ENCODE results near the gene STAG1.

DNA sequence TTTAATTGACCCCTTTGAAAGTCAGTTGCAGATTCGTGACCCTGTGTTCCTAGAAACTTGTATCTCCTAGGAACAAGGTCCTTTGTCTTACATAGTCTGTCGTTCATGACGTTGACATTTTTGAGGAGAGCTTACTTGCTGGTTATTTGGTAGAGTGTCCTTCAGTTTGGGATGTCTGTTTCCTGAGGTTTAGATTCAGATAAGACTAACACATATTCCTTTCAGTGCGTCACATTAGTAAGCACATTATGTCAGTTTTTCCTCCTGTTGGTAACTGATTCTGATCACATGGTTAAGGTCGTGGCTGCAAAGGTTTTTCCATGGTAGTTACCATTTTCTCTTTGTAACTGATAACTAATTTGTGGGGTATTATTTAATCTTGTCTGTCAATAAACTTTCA lies 421.3 kb downstream of the STAG1 start:
- TF ChIP-seq ZFP36 (IDR thresholded peaks at IDR 0.05; ENCODE audit: borderline replicate concordance, partially characterized antibody), result no peak
- no peak for TF ChIP-seq RAD21 (conservative IDR thresholded peaks at IDR 0.05 in 1 of 2, IDR thresholded peaks at IDR 0.05 in 1 of 2)
- TF ChIP-seq, protein P1, sequence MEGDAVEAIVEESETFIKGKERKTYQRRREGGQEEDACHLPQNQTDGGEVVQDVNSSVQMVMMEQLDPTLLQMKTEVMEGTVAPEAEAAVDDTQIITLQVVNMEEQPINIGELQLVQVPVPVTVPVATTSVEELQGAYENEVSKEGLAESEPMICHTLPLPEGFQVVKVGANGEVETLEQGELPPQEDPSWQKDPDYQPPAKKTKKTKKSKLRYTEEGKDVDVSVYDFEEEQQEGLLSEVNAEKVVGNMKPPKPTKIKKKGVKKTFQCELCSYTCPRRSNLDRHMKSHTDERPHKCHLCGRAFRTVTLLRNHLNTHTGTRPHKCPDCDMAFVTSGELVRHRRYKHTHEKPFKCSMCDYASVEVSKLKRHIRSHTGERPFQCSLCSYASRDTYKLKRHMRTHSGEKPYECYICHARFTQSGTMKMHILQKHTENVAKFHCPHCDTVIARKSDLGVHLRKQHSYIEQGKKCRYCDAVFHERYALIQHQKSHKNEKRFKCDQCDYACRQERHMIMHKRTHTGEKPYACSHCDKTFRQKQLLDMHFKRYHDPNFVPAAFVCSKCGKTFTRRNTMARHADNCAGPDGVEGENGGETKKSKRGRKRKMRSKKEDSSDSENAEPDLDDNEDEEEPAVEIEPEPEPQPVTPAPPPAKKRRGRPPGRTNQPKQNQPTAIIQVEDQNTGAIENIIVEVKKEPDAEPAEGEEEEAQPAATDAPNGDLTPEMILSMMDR (IDR thresholded peaks at IDR 0.05), result no peak
- no peak for TF ChIP-seq POLR2A (IDR thresholded peaks at IDR 0.05; ENCODE audit: low read length)
- TF ChIP-seq MAFK (IDR thresholded peaks at IDR 0.05; ENCODE audit: partially characterized antibody), result no peak
- TF ChIP-seq, protein P2, sequence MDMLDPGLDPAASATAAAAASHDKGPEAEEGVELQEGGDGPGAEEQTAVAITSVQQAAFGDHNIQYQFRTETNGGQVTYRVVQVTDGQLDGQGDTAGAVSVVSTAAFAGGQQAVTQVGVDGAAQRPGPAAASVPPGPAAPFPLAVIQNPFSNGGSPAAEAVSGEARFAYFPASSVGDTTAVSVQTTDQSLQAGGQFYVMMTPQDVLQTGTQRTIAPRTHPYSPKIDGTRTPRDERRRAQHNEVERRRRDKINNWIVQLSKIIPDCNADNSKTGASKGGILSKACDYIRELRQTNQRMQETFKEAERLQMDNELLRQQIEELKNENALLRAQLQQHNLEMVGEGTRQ (IDR thresholded peaks at IDR 0.05), result no peak
- TF ChIP-seq, protein P3, sequence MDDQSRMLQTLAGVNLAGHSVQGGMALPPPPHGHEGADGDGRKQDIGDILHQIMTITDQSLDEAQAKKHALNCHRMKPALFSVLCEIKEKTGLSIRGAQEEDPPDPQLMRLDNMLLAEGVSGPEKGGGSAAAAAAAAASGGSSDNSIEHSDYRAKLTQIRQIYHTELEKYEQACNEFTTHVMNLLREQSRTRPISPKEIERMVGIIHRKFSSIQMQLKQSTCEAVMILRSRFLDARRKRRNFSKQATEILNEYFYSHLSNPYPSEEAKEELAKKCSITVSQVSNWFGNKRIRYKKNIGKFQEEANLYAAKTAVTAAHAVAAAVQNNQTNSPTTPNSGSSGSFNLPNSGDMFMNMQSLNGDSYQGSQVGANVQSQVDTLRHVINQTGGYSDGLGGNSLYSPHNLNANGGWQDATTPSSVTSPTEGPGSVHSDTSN (IDR thresholded peaks at IDR 0.05), result no peak
- TF ChIP-seq, protein P4, sequence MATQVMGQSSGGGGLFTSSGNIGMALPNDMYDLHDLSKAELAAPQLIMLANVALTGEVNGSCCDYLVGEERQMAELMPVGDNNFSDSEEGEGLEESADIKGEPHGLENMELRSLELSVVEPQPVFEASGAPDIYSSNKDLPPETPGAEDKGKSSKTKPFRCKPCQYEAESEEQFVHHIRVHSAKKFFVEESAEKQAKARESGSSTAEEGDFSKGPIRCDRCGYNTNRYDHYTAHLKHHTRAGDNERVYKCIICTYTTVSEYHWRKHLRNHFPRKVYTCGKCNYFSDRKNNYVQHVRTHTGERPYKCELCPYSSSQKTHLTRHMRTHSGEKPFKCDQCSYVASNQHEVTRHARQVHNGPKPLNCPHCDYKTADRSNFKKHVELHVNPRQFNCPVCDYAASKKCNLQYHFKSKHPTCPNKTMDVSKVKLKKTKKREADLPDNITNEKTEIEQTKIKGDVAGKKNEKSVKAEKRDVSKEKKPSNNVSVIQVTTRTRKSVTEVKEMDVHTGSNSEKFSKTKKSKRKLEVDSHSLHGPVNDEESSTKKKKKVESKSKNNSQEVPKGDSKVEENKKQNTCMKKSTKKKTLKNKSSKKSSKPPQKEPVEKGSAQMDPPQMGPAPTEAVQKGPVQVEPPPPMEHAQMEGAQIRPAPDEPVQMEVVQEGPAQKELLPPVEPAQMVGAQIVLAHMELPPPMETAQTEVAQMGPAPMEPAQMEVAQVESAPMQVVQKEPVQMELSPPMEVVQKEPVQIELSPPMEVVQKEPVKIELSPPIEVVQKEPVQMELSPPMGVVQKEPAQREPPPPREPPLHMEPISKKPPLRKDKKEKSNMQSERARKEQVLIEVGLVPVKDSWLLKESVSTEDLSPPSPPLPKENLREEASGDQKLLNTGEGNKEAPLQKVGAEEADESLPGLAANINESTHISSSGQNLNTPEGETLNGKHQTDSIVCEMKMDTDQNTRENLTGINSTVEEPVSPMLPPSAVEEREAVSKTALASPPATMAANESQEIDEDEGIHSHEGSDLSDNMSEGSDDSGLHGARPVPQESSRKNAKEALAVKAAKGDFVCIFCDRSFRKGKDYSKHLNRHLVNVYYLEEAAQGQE (IDR thresholded peaks at IDR 0.05), result no peak
- TF ChIP-seq HOXA7 (CRISPR knock-in tag; IDR thresholded peaks at IDR 0.05), result no peak
- no peak for TF ChIP-seq SMC3 (IDR thresholded peaks at IDR 0.05)
